Mucosa of descending colon (tissue), 3 donors: ENCODE data around the gene MBOAT1. TPM values are rescaled to one million over a fixed set of nuclear protein-coding genes. Genes with fewer than 3 reads are reported as not detected.
"Not testable (repeated sequence)": the region's sequence is repeated elsewhere in the genome, so short reads cannot be mapped to it uniquely, and the experiment has no call there.

ENCODE experiments used
- ATAC-seq: fragments of 200-7000 bp; cut with Tn5 transposase; one replicate; pipeline ENCODE4 v1.9.1; 2020; ENCODE audit warnings: mild to moderate bottlenecking, moderate library complexity
- DNase-seq, 3 donors: peaks; one replicate each; pipeline ENCODE4 v3.0.0-alpha.2; 2020
- H3K36me3 ChIP-seq: fragments of 200-600 bp; one replicate; pipeline ENCODE4 v1.8.0; 2021; ENCODE audit warnings: low read depth, mild to moderate bottlenecking
- H3K4me1 ChIP-seq: fragments of 200-600 bp; one replicate; pipeline ENCODE4 v1.8.0; 2021; ENCODE audit warnings: low read depth, mild to moderate bottlenecking
- H3K4me3 ChIP-seq: fragments of 200-600 bp; one replicate; pipeline ENCODE4 v1.8.0; 2021; ENCODE audit warnings: mild to moderate bottlenecking
- H3K9me3 ChIP-seq: fragments of 200-600 bp; one replicate; pipeline ENCODE4 v1.8.0; 2021; ENCODE audit warnings: mild to moderate bottlenecking
- CTCF ChIP-seq: fragments of 200-600 bp; IDR thresholded peaks from one replicate; pipeline ENCODE4 v1.8.0; 2022; ENCODE audit warnings: antibody characterized with exemption, mild to moderate bottlenecking
- intact Hi-C, 2 donors: fragments of 100-400 bp; cut with DNase I in 1 of 2; cut with micrococcal nuclease in 1 of 2; formaldehyde crosslinking; loops; one replicate each; pipeline versions ENCODE4 v1.11.0 to v1.11.1; 2022; cut with DNase I, micrococcal nuclease
- total RNA-seq, 3 donors: library from RNA; stranded (reverse); fragmentation: NEBNext Ultra II Directional in 2 of 3; extraction: Animal tissue kit (Norgen Biotek cat#: 25700) in 2 of 3; gene quantifications; one replicate each; pipeline versions ENCODE4 v1.2.1 to v1.2.4, GENCODE V29; 2021 to 2023
- donor health status: DM: no; HTN: no; CAD: no; lungs with moderate emphysema.
- donor health status: DM: no; HTN: no; CAD: no.
- donor health status: DM: no; HTN: yes; CAD: no.

MBOAT1 gene
- total RNA-seq, 3 donors from 2014 or later = 33.7 to 77.0 (median 54.4) TPM

- ATAC-seq = no peak
- intact Hi-C loops = no loop called here
- no peak for DNase-seq
Observed at GRCh38 chr6:20254295-20254694, 42.0 kb upstream of the MBOAT1 start.

GRCh38 chr6:20253021-20253420 lies 40.8 kb upstream of the MBOAT1 start:
- no peak for DNase-seq
- Histone ChIP-seq H3K9me3 (no peaks in the 10 kb centered on the region), H3K4me1 (peaks cover 10% of the 10 kb centered on the region), H3K4me3 (no peak overlapping the region), H3K36me3 (no peaks in the 10 kb centered on the region)
- no peak for TF ChIP-seq CTCF
- peak; percentile 79 for ATAC-seq
- intact Hi-C loops = no loop called here

More at GRCh38 chr6:20254295-20254694, 42.0 kb upstream of the MBOAT1 start:
- Histone ChIP-seq H3K4me3 (no peak overlapping the region), H3K36me3 (no peaks in the 10 kb centered on the region), H3K4me1 (peaks cover 10% of the 10 kb centered on the region), H3K9me3 (no peaks in the 10 kb centered on the region)
- no peak for TF ChIP-seq CTCF

GRCh38 chr6:20252311-20252710 lies 40.0 kb upstream of the MBOAT1 start:
- intact Hi-C loops = no loop called here
- Histone ChIP-seq H3K9me3 (no peaks in the 10 kb centered on the region), H3K4me1 (peaks cover 10% of the 10 kb centered on the region), H3K36me3 (no peaks in the 10 kb centered on the region), H3K4me3 (no peak overlapping the region)
- no peak for TF ChIP-seq CTCF
- ATAC-seq = peak; percentile 55
- DNase-seq = peak in 2 of 3 donors; percentile 23 to 55

GRCh38 chr6:20251525-20251924 lies 39.3 kb upstream of the MBOAT1 start:
- no peaks in the 10 kb centered on the region for H3K9me3 ChIP-seq
- peaks cover 10% of the 10 kb centered on the region for H3K4me1 ChIP-seq
- no peak for DNase-seq
- intact Hi-C loops = no loop called here
- peak; percentile 75 for ATAC-seq
- H3K36me3 ChIP-seq = no peaks in the 10 kb centered on the region
- no peak for TF ChIP-seq CTCF
- no peak overlapping the region for H3K4me3 ChIP-seq

GRCh38 chr6:20246125-20246524 lies 33.9 kb upstream of the MBOAT1 start:
- no peak overlapping the region for H3K4me3 ChIP-seq
- no peak for DNase-seq
- no peaks in the 10 kb centered on the region for H3K9me3 ChIP-seq
- H3K36me3 ChIP-seq = no peaks in the 10 kb centered on the region
- intact Hi-C loops = no loop called here
- peak; percentile 62 for ATAC-seq
- H3K4me1 ChIP-seq = peaks cover 20% of the 10 kb centered on the region
- no peak for TF ChIP-seq CTCF

GRCh38 chr6:20244807-20245681 lies 32.8 kb upstream of the MBOAT1 start:
- intact Hi-C loops, DNase-seq, ATAC-seq, H3K9me3 ChIP-seq, H3K4me3 ChIP-seq, H3K36me3 ChIP-seq: not testable (repeated sequence)
- peaks cover 20% of the 10 kb centered on the region for H3K4me1 ChIP-seq
